ENCODE data around the gene SLC6A7. TPM values are rescaled to one million over a fixed set of nuclear protein-coding genes. Genes with fewer than 3 reads are reported as not detected.

SLC6A7 gene
- total RNA-seq, 1 experiment from 2014 or later, result not detected

- Histone ChIP-seq H3K27ac (ENCODE audit: low read depth, low read length, poor library complexity, severe bottlenecking) (no peak overlapping the region), H3K27me3 (replicated peaks; ENCODE audit: insufficient read depth, low read depth, low read length, poor library complexity) (peaks cover 4% of the 10 kb centered on the region), H3K36me3 (ENCODE audit: insufficient read depth, low read length, poor library complexity, severe bottlenecking) (no peaks in the 10 kb centered on the region), H3K4me3 (ENCODE audit: low read depth, low read length, poor library complexity, severe bottlenecking) (no peak overlapping the region), H3K4me1 (ENCODE audit: insufficient read depth, low read length, poor library complexity, severe bottlenecking) (no peaks in the 10 kb centered on the region), H3K9me3 (ENCODE audit: low read depth, low read length, poor library complexity, severe bottlenecking) (no peaks in the 10 kb centered on the region)
- DNase-seq (ENCODE audit: low spot score), result no peak
- BruUV-seq (replicated peaks), result no TSS peak
- ChIA-PET CTCF (no interaction called here), POLR2A (ENCODE audit: low non-redundant PET) (no interaction called here)
- intact Hi-C loops (cut with micrococcal nuclease; ENCODE audit: unreplicated experiment), result no loop called here
- TF ChIP-seq CTCF (conservative IDR thresholded peaks at IDR 0.05; ENCODE audit: low read depth, low read length) (no peak), EZH2 (IDR thresholded peaks at IDR 0.05; ENCODE audit: borderline replicate concordance, low read depth, low read length, poor library complexity, severe bottlenecking) (no peak)
Measured at GRCh38 chr5:150196514-150196913, 6.7 kb downstream of the SLC6A7 start.

DNA sequence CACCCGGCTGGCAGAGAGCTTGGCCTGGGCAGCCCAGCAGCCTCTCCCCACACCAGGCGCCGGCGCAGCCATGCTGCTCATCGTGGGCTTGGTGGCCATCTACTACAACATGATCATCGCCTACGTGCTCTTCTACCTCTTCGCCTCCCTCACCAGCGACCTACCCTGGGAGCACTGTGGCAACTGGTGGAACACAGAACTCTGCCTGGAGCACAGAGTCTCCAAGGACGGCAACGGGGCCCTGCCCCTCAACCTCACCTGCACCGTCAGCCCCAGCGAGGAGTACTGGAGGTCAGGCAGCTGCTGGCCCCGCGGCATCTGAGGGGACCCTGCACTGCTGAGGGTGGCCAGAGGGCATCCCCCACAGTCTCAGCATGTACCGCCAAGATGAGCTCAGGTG, 7.1 kb downstream of the SLC6A7 start:
- H3K9me3 ChIP-seq (ENCODE audit: low read depth, low read length, poor library complexity, severe bottlenecking), result no peaks in the 10 kb centered on the region
- no peak overlapping the region for H3K4me3 ChIP-seq (ENCODE audit: low read depth, low read length, poor library complexity, severe bottlenecking)
- H3K4me1 ChIP-seq (ENCODE audit: insufficient read depth, low read length, poor library complexity, severe bottlenecking), result no peaks in the 10 kb centered on the region
- POLR2A ChIA-PET (ENCODE audit: low non-redundant PET), result no interaction called here
- no peak overlapping the region for H3K27ac ChIP-seq (ENCODE audit: low read depth, low read length, poor library complexity, severe bottlenecking)
- H3K36me3 ChIP-seq (ENCODE audit: insufficient read depth, low read length, poor library complexity, severe bottlenecking), result no peaks in the 10 kb centered on the region
- intact Hi-C loops (cut with micrococcal nuclease; ENCODE audit: unreplicated experiment), result no loop called here
- no TSS peak for BruUV-seq (replicated peaks)
- no peak for TF ChIP-seq CTCF (conservative IDR thresholded peaks at IDR 0.05; ENCODE audit: low read depth, low read length)
- TF ChIP-seq EZH2 (IDR thresholded peaks at IDR 0.05; ENCODE audit: borderline replicate concordance, low read depth, low read length, poor library complexity, severe bottlenecking), result no peak
- H3K27me3 ChIP-seq (replicated peaks; ENCODE audit: insufficient read depth, low read depth, low read length, poor library complexity), result no peaks in the 10 kb centered on the region
- no peak for DNase-seq (ENCODE audit: low spot score)
- CTCF ChIA-PET, result no interaction called here

DNA sequence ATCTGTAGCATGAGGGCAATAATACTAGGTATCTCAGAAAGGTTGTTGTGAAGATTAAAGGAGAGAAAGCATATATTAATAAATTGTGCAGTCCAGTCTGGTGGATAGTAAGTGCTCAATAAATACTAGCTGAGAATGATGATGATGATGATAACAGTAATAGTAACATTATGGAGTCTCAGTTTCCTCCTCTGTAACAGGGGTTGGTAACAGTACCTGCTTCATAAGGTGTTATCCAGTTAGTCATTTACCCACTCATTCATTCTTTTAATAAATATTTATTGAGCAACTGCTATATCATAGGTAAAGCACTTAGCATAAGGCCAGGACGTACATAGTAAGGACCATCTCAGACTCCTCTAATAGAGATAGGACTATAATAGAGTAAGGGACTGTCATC, 7.6 kb downstream of the SLC6A7 start:
- Histone ChIP-seq H3K4me3 (ENCODE audit: low read depth, low read length, poor library complexity, severe bottlenecking) (no peak overlapping the region), H3K9me3 (ENCODE audit: low read depth, low read length, poor library complexity, severe bottlenecking) (no peaks in the 10 kb centered on the region), H3K4me1 (ENCODE audit: insufficient read depth, low read length, poor library complexity, severe bottlenecking) (no peaks in the 10 kb centered on the region), H3K27me3 (replicated peaks; ENCODE audit: insufficient read depth, low read depth, low read length, poor library complexity) (no peaks in the 10 kb centered on the region), H3K27ac (ENCODE audit: low read depth, low read length, poor library complexity, severe bottlenecking) (no peak overlapping the region), H3K36me3 (ENCODE audit: insufficient read depth, low read length, poor library complexity, severe bottlenecking) (no peaks in the 10 kb centered on the region)
- BruUV-seq (replicated peaks), result no TSS peak
- ChIA-PET CTCF (no interaction called here), POLR2A (ENCODE audit: low non-redundant PET) (no interaction called here)
- intact Hi-C loops (cut with micrococcal nuclease; ENCODE audit: unreplicated experiment), result no loop called here
- TF ChIP-seq CTCF (conservative IDR thresholded peaks at IDR 0.05; ENCODE audit: low read depth, low read length), result no peak
- TF ChIP-seq EZH2 (IDR thresholded peaks at IDR 0.05; ENCODE audit: borderline replicate concordance, low read depth, low read length, poor library complexity, severe bottlenecking), result no peak
- DNase-seq (ENCODE audit: low spot score), result no peak
